Neural progenitor cell (in vitro differentiated cells): ENCODE results near the gene RPS6KA3.

Experiments
- CTCF ChIP-seq: fragments of 200-600 bp; sonication (generic); IDR thresholded peaks from 2 replicates; pipeline ENCODE4 v1.5.1; 2017; ENCODE audit warnings: antibody characterized with exemption, mild to moderate bottlenecking
- EZH2phosphoT487 ChIP-seq: fragments of 200-600 bp; sonication (generic); IDR thresholded peaks from 2 replicates; pipeline ENCODE4 v1.6.1; 2017; ENCODE audit warnings: antibody characterized with exemption

- TF ChIP-seq CTCF = no peak
- no peak for TF ChIP-seq EZH2phosphoT487
Measured at GRCh38 chrX:20151689-20152088, 115.0 kb downstream of the RPS6KA3 start.
